Stomach (tissue), 4 donors: ENCODE data around the gene WNT11.

Source experiments
- CTCF ChIP-seq, 7 experiments: fragments of 450-650 bp in 4 of 7; fragments of 200-600 bp in 3 of 7; sonication (generic) in 3 of 7; IDR thresholded peaks; one replicate each; pipeline ENCODE4 v1.5.1; 2016 to 2019; ENCODE audit warnings: antibody characterized with exemption in 7 of 7, control low read depth in 2 of 7, mild to moderate bottlenecking in 1 of 7
- EP300 ChIP-seq: sonication (generic); formaldehyde crosslinking; IDR thresholded peaks from one replicate; pipeline ENCODE4 v1.6.1; 2017; ENCODE audit warnings: antibody characterized with exemption
- POLR2A ChIP-seq, 4 donors: fragments of 450-650 bp; IDR thresholded peaks; one replicate each; pipeline ENCODE4 v1.6.1; 2016; ENCODE audit warnings: antibody characterized with exemption in 4 of 4, control low read depth in 2 of 4, mild to moderate bottlenecking in 1 of 4, moderate library complexity in 1 of 4
- POLR2AphosphoS5 ChIP-seq, 3 donors: sonication (generic); formaldehyde crosslinking; IDR thresholded peaks; one replicate each; pipeline ENCODE4 v1.6.1; 2016; ENCODE audit warnings: antibody characterized with exemption in 3 of 3

GRCh38 chr11:76201056-76201455 is 5.2 kb downstream of the WNT11 start:
- no peak for TF ChIP-seq CTCF (IDR thresholded peaks at IDR 0.05)
- no peak for TF ChIP-seq EP300
- TF ChIP-seq POLR2A (IDR thresholded peaks at IDR 0.05): no peak
- no peak for TF ChIP-seq POLR2AphosphoS5 (IDR thresholded peaks at IDR 0.05)
